Measurements from ENCODE around the gene RB1.

DNA sequence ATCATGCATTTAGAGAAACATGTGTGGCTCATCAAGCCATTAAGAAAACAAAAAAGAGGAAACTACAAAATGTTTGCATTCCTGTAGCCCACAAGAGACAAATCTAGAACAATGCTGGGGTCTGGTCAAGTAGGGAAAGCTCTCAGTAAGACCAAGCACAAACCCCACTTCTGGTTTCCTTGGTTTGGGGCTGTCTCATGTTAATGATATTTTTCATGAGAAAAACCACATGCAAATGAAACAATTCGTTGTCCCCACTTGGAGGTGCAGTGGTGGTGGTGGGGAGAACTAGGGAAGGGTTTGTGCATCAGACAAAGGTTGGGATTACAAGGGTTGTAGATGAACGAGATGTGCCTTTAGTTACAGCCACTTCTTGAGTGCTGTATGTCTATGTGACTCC lies 7.0 kb upstream of the RB1 start:
- TF ChIP-seq, protein P1, sequence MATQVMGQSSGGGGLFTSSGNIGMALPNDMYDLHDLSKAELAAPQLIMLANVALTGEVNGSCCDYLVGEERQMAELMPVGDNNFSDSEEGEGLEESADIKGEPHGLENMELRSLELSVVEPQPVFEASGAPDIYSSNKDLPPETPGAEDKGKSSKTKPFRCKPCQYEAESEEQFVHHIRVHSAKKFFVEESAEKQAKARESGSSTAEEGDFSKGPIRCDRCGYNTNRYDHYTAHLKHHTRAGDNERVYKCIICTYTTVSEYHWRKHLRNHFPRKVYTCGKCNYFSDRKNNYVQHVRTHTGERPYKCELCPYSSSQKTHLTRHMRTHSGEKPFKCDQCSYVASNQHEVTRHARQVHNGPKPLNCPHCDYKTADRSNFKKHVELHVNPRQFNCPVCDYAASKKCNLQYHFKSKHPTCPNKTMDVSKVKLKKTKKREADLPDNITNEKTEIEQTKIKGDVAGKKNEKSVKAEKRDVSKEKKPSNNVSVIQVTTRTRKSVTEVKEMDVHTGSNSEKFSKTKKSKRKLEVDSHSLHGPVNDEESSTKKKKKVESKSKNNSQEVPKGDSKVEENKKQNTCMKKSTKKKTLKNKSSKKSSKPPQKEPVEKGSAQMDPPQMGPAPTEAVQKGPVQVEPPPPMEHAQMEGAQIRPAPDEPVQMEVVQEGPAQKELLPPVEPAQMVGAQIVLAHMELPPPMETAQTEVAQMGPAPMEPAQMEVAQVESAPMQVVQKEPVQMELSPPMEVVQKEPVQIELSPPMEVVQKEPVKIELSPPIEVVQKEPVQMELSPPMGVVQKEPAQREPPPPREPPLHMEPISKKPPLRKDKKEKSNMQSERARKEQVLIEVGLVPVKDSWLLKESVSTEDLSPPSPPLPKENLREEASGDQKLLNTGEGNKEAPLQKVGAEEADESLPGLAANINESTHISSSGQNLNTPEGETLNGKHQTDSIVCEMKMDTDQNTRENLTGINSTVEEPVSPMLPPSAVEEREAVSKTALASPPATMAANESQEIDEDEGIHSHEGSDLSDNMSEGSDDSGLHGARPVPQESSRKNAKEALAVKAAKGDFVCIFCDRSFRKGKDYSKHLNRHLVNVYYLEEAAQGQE (IDR thresholded peaks at IDR 0.05; ENCODE audit: unreplicated experiment) = no peak
- TF ChIP-seq JUNB (IDR thresholded peaks at IDR 0.05; ENCODE audit: unreplicated experiment) = no peak
- TF ChIP-seq, protein P2, sequence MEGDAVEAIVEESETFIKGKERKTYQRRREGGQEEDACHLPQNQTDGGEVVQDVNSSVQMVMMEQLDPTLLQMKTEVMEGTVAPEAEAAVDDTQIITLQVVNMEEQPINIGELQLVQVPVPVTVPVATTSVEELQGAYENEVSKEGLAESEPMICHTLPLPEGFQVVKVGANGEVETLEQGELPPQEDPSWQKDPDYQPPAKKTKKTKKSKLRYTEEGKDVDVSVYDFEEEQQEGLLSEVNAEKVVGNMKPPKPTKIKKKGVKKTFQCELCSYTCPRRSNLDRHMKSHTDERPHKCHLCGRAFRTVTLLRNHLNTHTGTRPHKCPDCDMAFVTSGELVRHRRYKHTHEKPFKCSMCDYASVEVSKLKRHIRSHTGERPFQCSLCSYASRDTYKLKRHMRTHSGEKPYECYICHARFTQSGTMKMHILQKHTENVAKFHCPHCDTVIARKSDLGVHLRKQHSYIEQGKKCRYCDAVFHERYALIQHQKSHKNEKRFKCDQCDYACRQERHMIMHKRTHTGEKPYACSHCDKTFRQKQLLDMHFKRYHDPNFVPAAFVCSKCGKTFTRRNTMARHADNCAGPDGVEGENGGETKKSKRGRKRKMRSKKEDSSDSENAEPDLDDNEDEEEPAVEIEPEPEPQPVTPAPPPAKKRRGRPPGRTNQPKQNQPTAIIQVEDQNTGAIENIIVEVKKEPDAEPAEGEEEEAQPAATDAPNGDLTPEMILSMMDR (conservative IDR thresholded peaks at IDR 0.05; ENCODE audit: low read depth in 2 of 2) = no peak
- no peak for TF ChIP-seq POLR2AphosphoS5 (IDR thresholded peaks at IDR 0.05; ENCODE audit: low read depth)
- no peak for TF ChIP-seq CREB1 (CRISPR knock-in tag; IDR thresholded peaks at IDR 0.05; ENCODE audit: low read depth)
- TF ChIP-seq ZNF114 (CRISPR knock-in tag; IDR thresholded peaks at IDR 0.05) = no peak
- no peak for TF ChIP-seq EZH2 (IDR thresholded peaks at IDR 0.05; ENCODE audit: low read depth, unreplicated experiment)
- TF ChIP-seq, protein P3, sequence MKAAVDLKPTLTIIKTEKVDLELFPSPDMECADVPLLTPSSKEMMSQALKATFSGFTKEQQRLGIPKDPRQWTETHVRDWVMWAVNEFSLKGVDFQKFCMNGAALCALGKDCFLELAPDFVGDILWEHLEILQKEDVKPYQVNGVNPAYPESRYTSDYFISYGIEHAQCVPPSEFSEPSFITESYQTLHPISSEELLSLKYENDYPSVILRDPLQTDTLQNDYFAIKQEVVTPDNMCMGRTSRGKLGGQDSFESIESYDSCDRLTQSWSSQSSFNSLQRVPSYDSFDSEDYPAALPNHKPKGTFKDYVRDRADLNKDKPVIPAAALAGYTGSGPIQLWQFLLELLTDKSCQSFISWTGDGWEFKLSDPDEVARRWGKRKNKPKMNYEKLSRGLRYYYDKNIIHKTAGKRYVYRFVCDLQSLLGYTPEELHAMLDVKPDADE (IDR thresholded peaks at IDR 0.05) = no peak
- no peak for TF ChIP-seq NANOG (IDR thresholded peaks at IDR 0.05; ENCODE audit: borderline replicate concordance)

All from GM23338 (cell line).